Measurements from ENCODE around the gene LCE6A. TPM values are rescaled to one million over a fixed set of nuclear protein-coding genes. Genes with fewer than 3 reads are reported as not detected.

Gene LCE6A
- total and polyA plus RNA-seq, 4 donors: not detected

GRCh38 chr1:152855661-152856060, 13.0 kb downstream of the LCE6A start (continued):
- TF ChIP-seq CTCF (IDR thresholded peaks at IDR 0.05; ENCODE audit: low read depth, low read length, missing input control): no peak

GRCh38 chr1:152858062-152858461, 15.4 kb downstream of the LCE6A start:
- no peak overlapping the region for H3K4me3 ChIP-seq (ENCODE audit: low read depth in 1 of 3, low read length in 3 of 3)
- no peaks in the 10 kb centered on the region for H3K36me3 ChIP-seq (ENCODE audit: control insufficient read depth in 4 of 4, insufficient read depth in 3 of 4, low read depth in 1 of 4, low read length in 3 of 4)
- H3K9ac ChIP-seq (ENCODE audit: low read depth in 1 of 2, low read length in 2 of 2): no peak overlapping the region
- TF ChIP-seq JUND (IDR thresholded peaks at IDR 0.05): no peak
- no peak for TF ChIP-seq GABPA (IDR thresholded peaks at IDR 0.05 in 1 of 2, conservative IDR thresholded peaks at IDR 0.05 in 1 of 2)
- TF ChIP-seq FOXA1 (IDR thresholded peaks at IDR 0.05): no peak
- TF ChIP-seq TAF1 (conservative IDR thresholded peaks at IDR 0.05): no peak
- TF ChIP-seq RAD21 (IDR thresholded peaks at IDR 0.05): no peak
- TF ChIP-seq YY1 (IDR thresholded peaks at IDR 0.05): no peak
- no peak for TF ChIP-seq NR2F2 (IDR thresholded peaks at IDR 0.05)
- TF ChIP-seq SP1 (IDR thresholded peaks at IDR 0.05): no peak
- TF ChIP-seq HNF4A (conservative IDR thresholded peaks at IDR 0.05): no peak
- no peak for TF ChIP-seq ZBTB33 (IDR thresholded peaks at IDR 0.05)
- TF ChIP-seq, protein P1, sequence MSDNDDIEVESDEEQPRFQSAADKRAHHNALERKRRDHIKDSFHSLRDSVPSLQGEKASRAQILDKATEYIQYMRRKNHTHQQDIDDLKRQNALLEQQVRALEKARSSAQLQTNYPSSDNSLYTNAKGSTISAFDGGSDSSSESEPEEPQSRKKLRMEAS (IDR thresholded peaks at IDR 0.05): no peak
- TF ChIP-seq REST (IDR thresholded peaks at IDR 0.05): no peak
- no peak for TF ChIP-seq CTCF (IDR thresholded peaks at IDR 0.05; ENCODE audit: low read depth, low read length, missing input control)
- TF ChIP-seq HNF4G (IDR thresholded peaks at IDR 0.05): no peak
- no peak for TF ChIP-seq ATF3 (IDR thresholded peaks at IDR 0.05)
- no peak for TF ChIP-seq FOXA2 (IDR thresholded peaks at IDR 0.05)
- no peak for TF ChIP-seq RXRA (IDR thresholded peaks at IDR 0.05)
- no peak for TF ChIP-seq EGR1 (IDR thresholded peaks at IDR 0.05; ENCODE audit: low read depth in 2 of 2)
- no peak overlapping the region for H3K27ac ChIP-seq (ENCODE audit: low read depth in 1 of 2, low read length in 2 of 2)
- peaks cover 0 to 10% (median 0%) of the 10 kb centered on the region in 4 donors for H3K27me3 ChIP-seq (ENCODE audit: control insufficient read depth in 4 of 4, insufficient read depth in 4 of 4, low read length in 3 of 4)
- DNase-seq (ENCODE audit: low spot score): no peak
- WGBS: 70% methylated on average over 1 of the region's 1 CpG
- H3K9me3 ChIP-seq (ENCODE audit: control insufficient read depth in 4 of 4, low read length in 3 of 4): no peaks in the 10 kb centered on the region
- H3K4me1 ChIP-seq (ENCODE audit: control insufficient read depth in 4 of 4, insufficient read depth in 4 of 4, low read length in 3 of 4): no peaks in the 10 kb centered on the region

Measured in liver (tissue), 9 donors.